Islet precursor cell (in vitro differentiated cells): Measurements from ENCODE around the gene CEACAM19.
A peak's percentile ranks its signal among the peaks of the same experiment; 100 is the strongest.
"Not testable (repeated sequence)": the region's sequence is repeated elsewhere in the genome, so short reads cannot be mapped to it uniquely, and the experiment has no call there.

Experiments
- DNase-seq: peaks from one replicate; pipeline ENCODE4 v3.0.0-alpha.2; 2018

CEACAM19 gene

DNA sequence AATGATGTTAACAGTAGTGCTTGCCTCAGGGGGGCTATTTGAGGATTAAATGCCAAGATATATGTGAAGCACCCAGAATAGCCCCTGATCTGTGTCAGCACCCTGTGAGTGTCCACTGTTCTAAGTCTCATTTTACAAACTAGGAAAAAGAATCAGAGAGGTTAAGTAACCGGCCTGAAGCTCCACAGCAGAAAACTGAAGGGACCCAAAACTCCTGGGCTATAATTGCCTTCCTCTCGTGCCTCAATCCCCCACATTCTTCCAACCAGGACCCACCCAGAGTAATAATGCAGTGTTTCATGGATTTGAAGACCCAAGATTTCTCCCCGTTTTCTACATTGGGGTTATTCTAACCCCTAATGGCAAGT lies 25.2 kb upstream of the CEACAM19 start:
- DNase-seq = no peak

- no peak for DNase-seq
These were observed 24.1 kb upstream of the CEACAM19 start for GRCh38 chr19:44647144-44647543.

GRCh38 chr19:44648631-44649251 lies 22.5 kb upstream of the CEACAM19 start:
- DNase-seq = no peak

DNA sequence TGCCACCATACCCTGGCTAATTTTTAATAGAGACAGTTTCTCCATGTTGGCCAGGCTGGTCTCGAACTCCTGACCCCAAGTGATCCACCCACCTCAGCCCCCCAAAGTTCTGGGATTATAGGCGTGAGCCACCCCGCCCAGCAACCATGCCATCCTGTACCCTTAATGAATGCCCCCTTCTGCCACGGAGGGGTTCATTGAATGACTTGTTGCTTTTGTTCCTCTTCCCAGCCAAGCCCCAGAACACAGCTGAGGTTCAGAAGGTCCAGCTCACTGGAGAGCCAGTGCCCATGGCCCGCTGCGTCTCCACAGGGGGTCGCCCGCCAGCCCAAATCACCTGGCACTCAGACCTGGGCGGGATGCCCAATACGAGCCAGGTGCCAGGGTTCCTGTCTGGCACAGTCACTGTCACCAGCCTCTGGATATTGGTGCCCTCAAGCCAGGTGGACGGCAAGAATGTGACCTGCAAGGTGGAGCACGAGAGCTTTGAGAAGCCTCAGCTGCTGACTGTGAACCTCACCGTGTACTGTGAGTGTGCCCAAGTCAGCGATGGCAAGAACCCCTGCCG lies 21.6 kb upstream of the CEACAM19 start:
- no peak for DNase-seq

DNA sequence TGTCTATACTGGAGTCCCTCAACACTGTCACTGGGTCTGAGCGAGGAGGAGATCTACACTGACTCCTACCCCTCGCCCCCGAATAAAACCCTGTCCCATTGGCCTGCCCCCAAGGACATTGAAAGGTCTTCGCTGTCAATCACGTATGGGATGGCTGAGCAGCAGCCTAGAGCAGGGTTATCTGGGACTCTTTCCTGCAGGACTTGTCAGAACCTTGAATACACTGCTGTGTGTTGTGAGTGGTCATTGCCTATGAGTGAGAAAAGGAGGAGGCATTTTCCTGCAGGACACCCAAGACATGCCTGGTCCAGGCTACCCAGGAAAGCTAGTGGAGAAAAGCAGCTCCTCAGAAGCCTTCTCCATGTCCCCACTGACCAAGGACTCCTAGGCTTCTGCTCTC lies 17.9 kb upstream of the CEACAM19 start:
- no peak for DNase-seq

DNA sequence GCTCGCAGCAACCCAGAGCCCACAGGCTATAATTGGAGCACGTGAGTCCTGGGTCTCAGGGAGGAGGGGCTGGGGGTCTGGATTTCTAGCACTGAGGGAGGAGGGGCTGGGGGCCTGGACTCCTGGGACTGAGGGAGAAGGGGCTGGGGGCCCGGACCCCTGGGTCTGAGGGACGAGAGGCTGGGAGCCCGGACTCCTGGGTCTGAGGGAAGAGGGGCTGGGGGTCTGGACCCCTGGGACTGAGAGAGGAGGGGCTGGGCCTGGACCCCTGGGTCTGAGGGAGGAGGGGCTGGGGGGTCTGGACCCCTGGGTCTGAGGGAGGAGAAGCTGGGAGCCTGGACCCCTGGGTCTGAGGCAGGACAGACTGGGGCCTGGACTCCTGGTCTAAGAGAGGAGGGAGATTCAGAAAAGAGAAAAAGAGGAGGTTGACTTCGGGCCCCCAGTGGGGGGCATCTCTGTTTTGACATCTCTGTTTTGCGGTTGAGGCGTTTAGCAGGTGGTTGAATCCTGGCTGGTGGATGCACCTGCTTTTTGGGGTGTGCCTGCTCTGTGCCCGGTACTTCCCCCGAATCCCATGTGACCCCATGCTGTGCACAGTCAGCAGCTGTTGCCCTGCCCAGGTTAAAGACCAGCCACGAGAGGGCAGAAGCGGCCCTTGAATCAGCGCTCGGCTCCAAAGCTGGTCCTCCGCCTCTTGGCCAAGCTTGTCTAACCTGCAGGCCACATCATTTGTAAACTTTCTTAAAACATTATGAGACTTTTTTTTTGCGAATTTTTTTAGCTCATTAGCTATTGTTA lies 17.1 kb upstream of the CEACAM19 start:
- peak; percentile 70 for DNase-seq

GRCh38 chr19:44657211-44657921 lies 13.9 kb upstream of the CEACAM19 start:
- DNase-seq = peak; percentile 78

GRCh38 chr19:44658069-44658733 lies 13.1 kb upstream of the CEACAM19 start:
- no peak for DNase-seq

DNA sequence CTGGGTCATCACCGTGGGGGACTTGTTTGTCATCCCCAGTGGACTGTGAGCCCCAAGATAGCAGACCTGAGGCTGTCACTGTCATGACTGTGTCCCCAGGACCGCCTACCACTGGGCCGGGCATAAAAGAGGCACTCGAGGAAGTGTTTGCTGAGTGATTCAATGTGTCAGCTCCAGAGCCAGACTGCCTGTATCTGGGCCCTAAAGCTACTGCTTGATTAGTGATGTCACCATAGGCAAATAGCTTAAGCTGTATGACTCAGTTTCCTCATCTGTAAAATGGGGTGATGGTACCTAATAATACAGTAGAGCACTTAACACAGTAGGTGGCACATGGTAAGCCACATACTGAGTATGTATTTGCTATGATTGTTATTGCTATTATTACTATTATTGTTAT lies 11.2 kb upstream of the CEACAM19 start:
- no peak for DNase-seq

- no peak for DNase-seq
These were observed 10.1 kb upstream of the CEACAM19 start for GRCh38 chr19:44661205-44661604.

- no peak for DNase-seq
These were observed 9.4 kb upstream of the CEACAM19 start for GRCh38 chr19:44661904-44662303.

GRCh38 chr19:44662691-44663385 lies 8.4 kb upstream of the CEACAM19 start:
- DNase-seq = no peak

DNA sequence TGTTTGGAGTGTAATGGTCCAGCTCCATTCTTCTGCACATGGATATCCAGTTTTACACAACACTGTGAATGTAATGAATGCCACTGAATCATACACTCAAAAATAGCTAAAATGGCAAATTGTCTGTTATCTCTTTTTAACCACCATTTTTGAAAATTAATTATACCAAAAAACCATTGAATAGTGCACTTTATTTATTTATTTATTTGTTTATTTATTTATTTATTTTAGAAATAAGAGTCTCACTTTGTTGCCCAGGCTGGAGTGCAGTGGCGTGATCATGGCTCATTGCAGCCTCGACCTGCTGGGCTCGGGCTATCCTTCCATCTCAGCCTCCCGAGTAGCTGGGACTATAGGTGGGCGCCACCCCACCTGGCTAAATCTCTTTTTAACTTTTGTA lies 7.3 kb upstream of the CEACAM19 start:
- no peak for DNase-seq

GRCh38 chr19:44664976-44665375 lies 6.3 kb upstream of the CEACAM19 start:
- no peak for DNase-seq

DNA sequence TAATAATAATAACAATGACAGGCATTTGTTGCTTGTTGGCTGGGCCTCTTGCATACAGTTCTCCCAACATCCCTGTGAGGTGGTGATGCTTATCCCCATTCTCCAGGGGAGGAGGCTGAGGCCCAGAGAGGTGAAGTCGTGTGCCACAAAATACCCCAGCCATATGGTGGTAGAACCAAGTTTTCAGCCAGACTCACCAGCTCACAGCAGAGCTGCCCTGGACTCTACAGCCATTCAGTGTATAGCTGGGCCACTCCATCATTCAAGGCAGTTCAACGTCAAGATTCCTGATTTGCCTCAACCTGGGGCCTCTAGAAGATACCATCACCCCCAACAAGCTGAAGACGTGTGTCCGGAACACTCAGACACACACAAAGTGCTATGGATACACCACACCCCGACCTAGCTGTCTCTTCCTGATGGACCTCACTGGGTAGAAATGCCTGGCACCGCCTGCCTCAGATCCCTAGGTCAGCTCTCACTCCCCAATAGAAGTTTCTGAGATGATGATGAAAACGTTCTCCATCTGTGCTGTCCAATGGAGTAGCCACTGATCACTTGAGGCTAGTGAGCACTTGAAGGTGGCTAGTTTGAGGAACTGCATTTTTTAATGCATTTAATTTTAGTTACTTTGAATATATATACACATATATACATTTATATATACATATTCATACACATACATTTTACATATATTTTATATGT lies 4.3 kb upstream of the CEACAM19 start:
- no peak for DNase-seq

- no peak for DNase-seq
These were observed 2.1 kb upstream of the CEACAM19 start for GRCh38 chr19:44668985-44669764.

DNA sequence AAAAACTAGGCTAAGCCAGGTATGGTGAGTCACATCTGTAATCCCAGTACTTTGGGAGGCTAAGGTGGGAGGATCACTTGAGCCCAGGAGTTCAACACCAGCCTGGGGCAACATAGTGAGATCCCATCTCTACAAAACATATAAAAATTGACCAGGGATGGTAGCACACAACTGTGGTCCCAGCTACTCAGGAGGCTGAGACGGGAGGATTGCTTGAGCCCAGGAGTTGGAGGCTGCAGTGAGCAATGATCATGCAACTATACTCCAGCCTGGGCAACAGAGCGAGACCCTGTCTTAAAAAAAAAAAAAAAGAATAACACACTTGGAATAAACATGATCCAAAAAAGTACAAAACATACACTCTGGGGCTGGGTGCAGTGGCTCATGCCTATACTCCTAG lies 1.3 kb upstream of the CEACAM19 start:
- DNase-seq = not testable (repeated sequence)

DNA sequence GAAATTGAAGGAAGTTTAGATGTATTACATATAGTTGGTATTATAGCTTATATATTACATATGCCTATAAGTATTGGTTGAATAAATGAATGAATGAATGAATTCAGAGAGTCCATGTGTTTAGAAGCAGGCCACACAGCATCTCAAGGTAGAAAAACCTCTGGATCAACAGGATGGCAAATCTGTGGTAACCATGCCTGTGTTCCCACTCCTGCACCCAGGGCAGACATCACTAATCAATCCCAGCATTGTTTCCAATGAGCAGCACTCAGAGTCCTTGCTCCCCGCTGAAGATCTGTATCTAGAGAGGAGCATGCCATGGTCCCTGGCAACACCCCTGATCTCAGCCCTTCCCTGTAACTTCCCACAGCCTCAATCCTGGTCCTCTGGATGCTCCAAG lies 944 bp downstream of the CEACAM19 start:
- no peak for DNase-seq

DNA sequence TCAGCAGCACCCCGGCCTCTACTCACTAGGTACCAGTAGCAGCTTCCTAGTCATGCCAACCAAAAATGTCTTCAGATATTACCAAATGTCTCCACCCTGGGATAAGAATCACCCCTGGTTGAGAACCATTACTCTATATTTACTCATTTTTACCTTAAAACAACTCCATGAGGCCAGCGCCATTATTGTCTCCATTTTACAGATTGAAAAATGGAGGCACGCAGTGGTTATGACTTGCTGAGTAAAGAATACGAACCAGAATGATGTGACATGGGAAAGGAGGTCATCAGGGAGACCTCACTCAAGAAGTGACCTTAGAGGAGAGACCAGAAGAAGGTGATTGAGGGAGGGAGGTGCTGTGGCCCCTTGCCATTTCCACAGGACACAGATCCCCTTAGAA lies 2.2 kb downstream of the CEACAM19 start:
- DNase-seq = no peak

- DNase-seq = no peak
These were observed 4.2 kb downstream of the CEACAM19 start for GRCh38 chr19:44675521-44675920.
